ENCODE results near the gene ALAD.

- TF ChIP-seq, protein P1, sequence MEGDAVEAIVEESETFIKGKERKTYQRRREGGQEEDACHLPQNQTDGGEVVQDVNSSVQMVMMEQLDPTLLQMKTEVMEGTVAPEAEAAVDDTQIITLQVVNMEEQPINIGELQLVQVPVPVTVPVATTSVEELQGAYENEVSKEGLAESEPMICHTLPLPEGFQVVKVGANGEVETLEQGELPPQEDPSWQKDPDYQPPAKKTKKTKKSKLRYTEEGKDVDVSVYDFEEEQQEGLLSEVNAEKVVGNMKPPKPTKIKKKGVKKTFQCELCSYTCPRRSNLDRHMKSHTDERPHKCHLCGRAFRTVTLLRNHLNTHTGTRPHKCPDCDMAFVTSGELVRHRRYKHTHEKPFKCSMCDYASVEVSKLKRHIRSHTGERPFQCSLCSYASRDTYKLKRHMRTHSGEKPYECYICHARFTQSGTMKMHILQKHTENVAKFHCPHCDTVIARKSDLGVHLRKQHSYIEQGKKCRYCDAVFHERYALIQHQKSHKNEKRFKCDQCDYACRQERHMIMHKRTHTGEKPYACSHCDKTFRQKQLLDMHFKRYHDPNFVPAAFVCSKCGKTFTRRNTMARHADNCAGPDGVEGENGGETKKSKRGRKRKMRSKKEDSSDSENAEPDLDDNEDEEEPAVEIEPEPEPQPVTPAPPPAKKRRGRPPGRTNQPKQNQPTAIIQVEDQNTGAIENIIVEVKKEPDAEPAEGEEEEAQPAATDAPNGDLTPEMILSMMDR (IDR thresholded peaks at IDR 0.05): no peak
- no peak for TF ChIP-seq POLR2A (IDR thresholded peaks at IDR 0.05)
Observed at GRCh38 chr9:113386571-113387393, 14.3 kb downstream of the ALAD start.
